K562 (cell line): ENCODE data around the gene RHCG.

Experiments
- CHAMP1 ChIP-seq: fragments of 450-650 bp; IDR thresholded peaks from 2 replicates; pipeline ENCODE4 v1.6.1; 2016; ENCODE audit warnings: mild to moderate bottlenecking
- ESRRA ChIP-seq: fragments of 450-650 bp; IDR thresholded peaks from 2 replicates; pipeline ENCODE4 v1.6.1; 2014; ENCODE audit warnings: low read depth, mild to moderate bottlenecking, moderate library complexity, borderline replicate concordance
- ETS1 ChIP-seq: conservative IDR thresholded peaks from 2 replicates; pipeline ENCODE4 v1.6.1; 2011; ENCODE audit warnings: low read depth, mild to moderate bottlenecking, low read length; ENCODE audit not compliant: control insufficient read depth
- POLR2AphosphoS5 ChIP-seq: IDR thresholded peaks from 2 replicates; pipeline ENCODE4 v1.6.1; 2011; ENCODE audit warnings: mild to moderate bottlenecking, low read depth, low read length, moderate library complexity; ENCODE audit not compliant: control insufficient read depth, insufficient read depth
- XRCC5 ChIP-seq: fragments of 200-400 bp; formaldehyde crosslinking; IDR thresholded peaks from 2 replicates; pipeline ENCODE4 v1.6.1; 2017; ENCODE audit warnings: low read depth, mild to moderate bottlenecking, low read length
- ZNF121 ChIP-seq: sonication (generic); formaldehyde crosslinking; conservative IDR thresholded peaks from 2 replicates; pipeline ENCODE4 v1.8.0; 2022; ENCODE audit warnings: missing genetic modification reagents
- ZNF785 ChIP-seq: fragments of 250-450 bp; sonication (Bioruptor Pico); IDR thresholded peaks from 2 replicates; pipeline ENCODE4 v1.4.0; 2020; ENCODE audit warnings: mild to moderate bottlenecking

GRCh38 chr15:89435362-89435761, 61.0 kb downstream of the RHCG start:
- TF ChIP-seq POLR2AphosphoS5, result no peak
- TF ChIP-seq XRCC5, result no peak
- no peak for TF ChIP-seq ZNF121 (CRISPR knock-in tag)
- no peak for TF ChIP-seq ZNF785 (CRISPR knock-in tag)
- no peak for TF ChIP-seq ESRRA
- TF ChIP-seq ETS1, result no peak
- TF ChIP-seq CHAMP1, result no peak
